GM18505 (cell line): ENCODE measurements around the gene TAOK2.

Experiments
- ATAC-seq: cut with Tn5 transposase; IDR thresholded peaks from one replicate; pipeline ENCODE4 v1.9.1; 2021; ENCODE audit not compliant: unreplicated experiment
- POLR2A ChIP-seq: IDR thresholded peaks from 4 replicates; pipeline ENCODE4 v1.6.1; 2011; ENCODE audit warnings: borderline replicate concordance; ENCODE audit not compliant: insufficient read depth, insufficient read length; ENCODE audit errors: extremely low read depth

TAOK2 gene

GRCh38 chr16:29987371-29988085 lies 13.9 kb downstream of the TAOK2 start:
- no peak for TF ChIP-seq POLR2A
- no peak for ATAC-seq

DNA sequence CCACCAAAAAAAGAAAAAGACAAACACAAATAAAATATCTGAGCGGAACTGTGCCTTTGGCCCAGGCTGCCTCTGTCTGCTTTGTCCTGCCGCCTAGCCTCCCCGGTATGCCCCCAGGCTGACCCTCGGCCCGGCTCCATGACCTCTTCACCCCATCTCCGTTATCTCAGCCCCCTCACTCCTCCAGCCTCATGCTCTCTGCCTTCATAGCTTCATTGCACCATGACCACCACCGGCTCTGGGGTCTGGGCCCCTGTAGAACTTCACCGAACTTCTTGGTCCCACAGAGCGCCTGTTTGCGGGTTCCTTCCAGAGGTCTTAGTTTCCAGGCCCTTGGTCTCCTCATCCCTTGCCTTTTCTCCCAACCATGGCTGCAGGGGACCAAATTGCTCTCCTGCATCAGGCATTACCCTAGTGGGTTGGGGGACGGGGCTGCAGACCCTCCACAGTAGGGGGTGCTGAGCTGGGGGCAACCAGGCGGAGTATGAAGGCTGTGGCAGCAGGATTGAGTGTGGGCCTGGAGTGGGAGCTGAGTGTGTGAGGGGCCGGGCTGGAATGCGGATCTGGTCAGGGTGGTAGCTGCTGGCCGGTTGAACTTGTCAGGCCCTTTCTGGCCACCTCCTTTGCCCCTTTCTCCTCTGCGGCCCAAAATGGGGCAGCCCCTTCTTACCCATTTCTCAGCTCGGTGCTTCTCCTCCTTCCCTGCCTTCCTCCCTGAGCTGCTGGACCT lies 14.8 kb downstream of the TAOK2 start:
- ATAC-seq: no peak
- TF ChIP-seq POLR2A: no peak

DNA sequence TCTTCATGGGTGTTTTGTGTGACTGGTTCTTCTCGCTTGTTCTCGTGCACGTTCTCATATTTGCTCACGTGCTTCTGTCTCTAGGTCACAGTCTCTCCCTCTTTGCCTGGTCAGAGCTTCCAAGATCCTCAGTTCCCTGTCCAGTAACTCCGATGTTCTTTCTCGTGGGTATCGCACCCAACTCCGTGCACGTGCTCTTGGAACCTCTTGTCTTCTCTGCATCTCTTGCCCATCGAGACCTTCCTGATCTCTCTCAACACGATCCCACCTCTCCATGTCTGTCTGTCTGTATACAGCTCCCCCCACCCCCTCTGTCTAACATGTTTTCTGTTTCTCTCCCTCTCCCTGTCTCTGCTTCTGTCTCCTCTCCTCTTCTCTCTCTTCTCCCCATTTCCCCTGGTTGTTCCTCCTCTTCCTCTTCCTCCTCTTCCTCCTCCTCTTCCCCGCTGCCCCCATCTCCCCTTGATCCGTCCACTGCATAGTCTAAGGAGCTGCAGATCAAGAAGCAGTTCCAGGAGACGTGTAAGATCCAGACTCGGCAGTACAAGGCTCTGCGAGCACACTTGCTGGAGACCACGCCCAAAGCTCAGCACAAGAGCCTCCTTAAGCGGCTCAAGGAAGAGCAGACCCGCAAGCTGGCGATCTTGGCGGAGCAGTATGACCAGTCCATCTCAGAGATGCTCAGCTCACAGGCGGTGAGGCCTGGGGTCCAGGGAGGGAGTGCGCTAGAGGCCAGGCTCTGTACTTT lies 15.6 kb downstream of the TAOK2 start:
- ATAC-seq: no peak
- no peak for TF ChIP-seq POLR2A

DNA sequence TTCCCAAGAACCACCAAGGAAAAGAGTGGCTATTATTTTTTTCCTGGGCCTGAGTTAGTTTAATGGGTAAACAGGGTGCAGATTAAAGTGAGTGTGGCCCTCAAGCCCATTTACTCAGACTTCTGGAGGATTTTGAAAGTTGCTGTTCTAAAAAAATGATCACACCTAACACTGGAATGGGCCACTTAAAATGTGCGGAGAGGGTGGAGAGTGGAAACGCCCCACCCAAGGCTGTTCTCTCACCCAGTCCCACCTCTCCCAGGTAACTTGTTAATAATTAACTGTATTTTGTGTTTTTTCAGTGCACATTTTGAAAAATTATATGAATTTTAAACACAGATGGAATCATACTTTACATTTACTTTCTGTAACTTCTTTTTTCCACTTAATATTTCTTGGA lies 16.4 kb downstream of the TAOK2 start:
- no peak for TF ChIP-seq POLR2A
- ATAC-seq: no peak

DNA sequence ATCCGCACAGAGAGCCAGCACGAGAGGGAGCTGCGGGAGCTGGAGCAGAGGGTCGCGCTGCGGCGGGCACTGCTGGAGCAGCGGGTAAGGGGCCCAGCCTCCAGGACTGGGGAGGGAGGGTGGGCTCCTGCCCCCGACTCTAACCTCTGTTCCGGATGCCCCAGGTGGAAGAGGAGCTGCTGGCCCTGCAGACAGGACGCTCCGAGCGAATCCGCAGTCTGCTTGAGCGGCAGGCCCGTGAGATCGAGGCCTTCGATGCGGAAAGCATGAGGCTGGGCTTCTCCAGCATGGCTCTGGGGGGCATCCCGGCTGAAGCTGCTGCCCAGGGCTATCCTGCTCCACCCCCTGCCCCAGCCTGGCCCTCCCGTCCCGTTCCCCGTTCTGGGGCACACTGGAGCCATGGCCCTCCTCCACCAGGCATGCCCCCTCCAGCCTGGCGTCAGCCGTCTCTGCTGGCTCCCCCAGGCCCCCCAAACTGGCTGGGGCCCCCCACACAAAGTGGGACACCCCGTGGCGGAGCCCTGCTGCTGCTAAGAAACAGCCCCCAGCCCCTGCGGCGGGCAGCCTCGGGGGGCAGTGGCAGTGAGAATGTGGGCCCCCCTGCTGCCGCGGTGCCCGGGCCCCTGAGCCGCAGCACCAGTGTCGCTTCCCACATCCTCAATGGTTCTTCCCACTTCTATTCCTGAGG lies 17.4 kb downstream of the TAOK2 start:
- TF ChIP-seq POLR2A: no peak
- ATAC-seq: no peak

GRCh38 chr16:29991571-29991904 lies 17.9 kb downstream of the TAOK2 start:
- no peak for ATAC-seq

DNA sequence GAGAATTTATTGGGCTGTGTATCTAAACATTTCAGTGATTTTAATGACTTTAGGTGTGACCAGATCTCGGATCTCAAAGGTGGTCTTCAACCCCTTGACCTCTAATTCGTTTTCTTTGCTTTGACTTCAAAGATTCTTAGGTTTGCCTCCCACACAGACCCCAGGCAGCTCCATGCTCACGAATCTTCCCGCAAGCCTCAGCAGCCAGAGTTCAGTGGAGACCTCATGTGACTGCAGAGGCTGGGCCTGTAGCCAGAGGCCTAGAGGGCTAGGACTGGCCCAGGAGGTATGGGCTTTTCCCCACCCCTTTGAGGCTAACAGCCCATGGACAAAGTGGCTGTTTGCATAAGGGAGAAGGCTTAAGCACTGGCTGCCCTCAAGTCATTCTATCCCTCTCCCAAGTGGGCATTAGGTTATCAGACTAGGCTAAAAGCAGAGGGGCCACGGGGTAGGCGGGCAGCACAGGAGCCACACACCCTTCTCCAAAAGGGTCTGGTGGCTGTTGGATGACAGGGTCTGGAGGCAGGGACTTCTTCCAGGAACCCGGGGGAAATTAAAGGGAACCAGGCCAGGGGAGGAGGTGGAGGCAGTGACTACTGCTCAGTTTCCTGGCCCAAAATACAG lies 18.8 kb downstream of the TAOK2 start:
- TF ChIP-seq POLR2A: no peak
- no peak for ATAC-seq

More at GRCh38 chr16:29991571-29991904, 17.9 kb downstream of the TAOK2 start:
- no peak for TF ChIP-seq POLR2A

DNA sequence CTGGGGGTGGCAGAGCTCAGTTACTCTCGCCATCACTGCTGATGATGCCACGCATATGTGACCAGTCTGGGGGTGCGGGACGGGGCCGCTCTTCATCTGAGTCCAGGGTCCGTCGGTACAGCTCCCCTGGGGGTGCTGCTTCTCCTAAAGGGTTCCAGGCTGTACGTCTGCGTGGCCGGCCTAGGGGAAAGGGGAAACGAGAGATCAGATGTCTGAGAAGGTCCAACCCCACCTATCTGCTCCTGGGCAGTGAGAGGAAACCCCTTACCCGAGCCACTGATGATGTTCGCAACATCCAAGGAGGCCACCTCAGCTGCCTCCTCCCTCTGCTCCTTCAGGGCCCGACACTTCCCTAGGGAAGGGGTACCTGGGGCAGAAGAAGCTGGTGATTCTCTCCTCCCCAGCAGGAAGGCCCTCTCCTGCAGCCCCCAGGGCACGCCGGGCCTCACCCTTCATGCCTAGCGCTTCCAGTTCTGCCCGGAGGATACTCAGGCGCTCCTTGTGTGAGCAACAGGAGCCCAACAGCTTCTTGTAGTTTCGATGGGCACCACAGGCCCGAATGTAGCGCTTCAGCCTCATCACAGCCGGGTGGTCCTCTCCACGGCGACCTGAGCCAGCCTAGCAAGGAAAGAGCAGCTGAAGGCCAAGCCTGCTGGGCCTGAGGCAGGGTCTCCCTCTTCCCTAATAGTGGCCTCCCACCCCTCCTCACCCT lies 19.7 kb downstream of the TAOK2 start:
- TF ChIP-seq POLR2A: no peak
- ATAC-seq: no peak

- no peak for ATAC-seq
- TF ChIP-seq POLR2A: no peak
These were observed 20.4 kb downstream of the TAOK2 start for GRCh38 chr16:29993903-29994599.

- no peak for TF ChIP-seq POLR2A
- peak; percentile 35 for ATAC-seq
These were observed 21.1 kb downstream of the TAOK2 start for GRCh38 chr16:29994600-29995323.

DNA sequence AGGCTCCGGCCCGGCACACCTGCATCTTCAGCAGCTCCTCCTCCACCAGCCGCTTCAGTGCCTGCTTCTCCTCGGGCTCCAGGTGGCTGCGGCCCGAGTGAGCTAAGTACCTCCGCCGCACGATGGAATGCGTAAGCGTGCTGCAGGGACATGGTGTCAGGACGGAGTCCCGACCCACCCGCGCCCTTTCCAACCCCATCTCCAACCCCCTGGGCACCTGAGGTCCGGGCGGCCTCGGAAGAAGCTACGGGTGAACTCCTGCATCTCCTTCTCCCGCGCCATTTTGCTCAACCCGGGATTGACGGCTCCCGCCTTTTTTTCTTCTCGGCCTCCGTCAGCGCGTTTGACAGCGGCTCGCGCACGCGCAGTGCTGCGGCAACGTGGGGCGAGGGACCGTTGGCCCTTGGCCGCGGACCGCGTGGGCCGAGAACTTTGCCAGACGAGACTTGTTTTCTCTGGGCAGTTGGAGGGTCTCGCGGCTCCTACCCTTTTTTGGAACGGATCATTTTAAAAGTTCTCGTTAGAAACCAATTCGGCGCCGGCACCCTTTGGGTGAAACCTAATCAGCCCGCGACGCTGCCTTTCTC lies 21.7 kb downstream of the TAOK2 start, which contains the start of gene HIRIP3:
Gene HIRIP3 (minus strand): TSS at position 294 of the 587 bp plus-strand sequence. CDS start 12 bp downstream, at position 282.
- TF ChIP-seq POLR2A: peak; percentile 17
- ATAC-seq: peak; percentile 50
